H9 (cell line): Measurements from ENCODE around the gene PRR23C. TPM values are rescaled to one million over a fixed set of nuclear protein-coding genes. Genes with fewer than 3 reads are reported as not detected.

Source experiments
- DNase-seq: peaks from one replicate; pipeline ENCODE4 v3.0.0-alpha.2; 2017
- H2AFZ ChIP-seq: one replicate; pipeline ENCODE4 v1.6.1; 2013; ENCODE audit warnings: mild to moderate bottlenecking, low read length, control low read depth, moderate library complexity
- H2AK5ac ChIP-seq: 2 replicates; pipeline ENCODE4 v1.6.1; 2013; ENCODE audit warnings: low read length, control low read depth, mixed read lengths; ENCODE audit not compliant: insufficient read length
- H2BK120ac ChIP-seq: one replicate; pipeline ENCODE4 v1.6.1; 2013; ENCODE audit warnings: low read depth, mild to moderate bottlenecking, low read length, control low read depth, inconsistent platforms; ENCODE audit not compliant: poor library complexity, severe bottlenecking
- H2BK12ac ChIP-seq: 2 replicates; pipeline ENCODE4 v1.6.1; 2013; ENCODE audit warnings: low read length, control low read depth, mixed read lengths, low read depth; ENCODE audit not compliant: insufficient read length
- H2BK15ac ChIP-seq: 2 replicates; pipeline ENCODE4 v1.6.1; 2013; ENCODE audit warnings: low read depth, low read length, control low read depth
- H2BK20ac ChIP-seq: one replicate; pipeline ENCODE4 v1.6.1; 2013; ENCODE audit warnings: low read depth, mild to moderate bottlenecking, low read length, control low read depth, inconsistent platforms; ENCODE audit not compliant: poor library complexity, severe bottlenecking
- H2BK5ac ChIP-seq: 2 replicates; pipeline ENCODE4 v1.6.1; 2013; ENCODE audit warnings: low read length, control low read depth, mixed read lengths; ENCODE audit not compliant: insufficient read length
- H3K14ac ChIP-seq: 2 replicates; pipeline ENCODE4 v1.6.1; 2013; ENCODE audit warnings: low read length, control low read depth; ENCODE audit not compliant: insufficient read depth
- H3K18ac ChIP-seq: 2 replicates; pipeline ENCODE4 v1.6.1; 2013; ENCODE audit warnings: low read depth, mild to moderate bottlenecking, mixed read lengths, low read length, control low read depth; ENCODE audit not compliant: insufficient read length
- H3K23ac ChIP-seq: 2 replicates; pipeline ENCODE4 v1.6.1; 2013; ENCODE audit warnings: low read length, control low read depth, mixed read lengths, low read depth; ENCODE audit not compliant: insufficient read length
- H3K23me2 ChIP-seq: 2 replicates; pipeline ENCODE4 v1.6.1; 2013; ENCODE audit warnings: low read depth, mild to moderate bottlenecking, mixed read lengths, low read length, control low read depth; ENCODE audit not compliant: insufficient read length, poor library complexity, severe bottlenecking
- H3K27ac ChIP-seq: 2 replicates; pipeline ENCODE4 v1.5.1; 2013; ENCODE audit warnings: low read length, control low read depth, mixed read lengths, low read depth; ENCODE audit not compliant: insufficient read length
- H3K27me3 ChIP-seq: 2 replicates; pipeline ENCODE4 v1.6.1; 2013; ENCODE audit warnings: low read length, control low read depth, inconsistent platforms; ENCODE audit not compliant: insufficient read depth
- H3K4ac ChIP-seq: 2 replicates; pipeline ENCODE4 v1.6.1; 2013; ENCODE audit warnings: low read depth, mild to moderate bottlenecking, control low read depth, inconsistent platforms, low read length, moderate library complexity
- H3K4me1 ChIP-seq: 2 replicates; pipeline ENCODE4 v1.6.1; 2013; ENCODE audit warnings: low read length, control low read depth, inconsistent platforms; ENCODE audit not compliant: insufficient read depth
- H3K4me2 ChIP-seq: 2 replicates; pipeline ENCODE4 v1.6.1; 2013; ENCODE audit warnings: low read length, control low read depth, mixed read lengths; ENCODE audit not compliant: insufficient read length, insufficient read depth
- H3K56ac ChIP-seq: 2 replicates; pipeline ENCODE4 v1.6.1; 2013; ENCODE audit warnings: low read depth, mild to moderate bottlenecking, mixed read lengths, low read length, control low read depth; ENCODE audit not compliant: insufficient read length
- H3K79me1 ChIP-seq: 2 replicates; pipeline ENCODE4 v1.6.1; 2013; ENCODE audit warnings: low read depth, mild to moderate bottlenecking, moderate library complexity, low read length, control low read depth, inconsistent platforms; ENCODE audit not compliant: insufficient read depth, poor library complexity, severe bottlenecking
- H3K79me2 ChIP-seq: 2 replicates; pipeline ENCODE4 v1.6.1; 2013; ENCODE audit warnings: low read length, control low read depth, inconsistent platforms; ENCODE audit not compliant: insufficient read depth
- H3K9ac ChIP-seq: 2 replicates; pipeline ENCODE4 v1.6.1; 2013; ENCODE audit warnings: low read length, control low read depth, mixed read lengths; ENCODE audit not compliant: insufficient read length; ENCODE audit errors: extremely low read depth
- H3K9me3 ChIP-seq: one replicate; pipeline ENCODE4 v1.6.1; 2013; ENCODE audit warnings: low read depth, low read length, inconsistent platforms; ENCODE audit not compliant: control insufficient read depth
- H3T11ph ChIP-seq: one replicate; pipeline ENCODE4 v1.6.1; 2013; ENCODE audit warnings: mild to moderate bottlenecking, low read length, control low read depth, inconsistent platforms
- H4K20me1 ChIP-seq: one replicate; pipeline ENCODE4 v1.6.1; 2013; ENCODE audit not compliant: control insufficient read depth, insufficient read length, insufficient read depth
- H4K5ac ChIP-seq: 2 replicates; pipeline ENCODE4 v1.6.1; 2013; ENCODE audit warnings: low read depth, mild to moderate bottlenecking, mixed read lengths, low read length, control low read depth; ENCODE audit not compliant: insufficient read length
- H4K8ac ChIP-seq: replicated peaks from 2 replicates; pipeline ENCODE4 v1.6.1; 2013; ENCODE audit warnings: low read length, control low read depth, mixed read lengths, low read depth; ENCODE audit not compliant: insufficient read length
- H4K91ac ChIP-seq: 2 replicates; pipeline ENCODE4 v1.6.1; 2013; ENCODE audit warnings: low read depth, mild to moderate bottlenecking, moderate library complexity, mixed read lengths, low read length, control low read depth; ENCODE audit not compliant: insufficient read length
- H3K27ac Mint-ChIP-seq, 3 experiments: 2 replicates in 2 of 3; 3 replicates in 1 of 3; pipeline ENCODE4 v1.8.0; 2020 to 2021; ENCODE audit warnings: mixed read lengths in 3 of 3, mild to moderate bottlenecking in 1 of 3, moderate library complexity in 1 of 3
- H3K27me3 Mint-ChIP-seq: 2 replicates; pipeline ENCODE4 v1.8.0; 2021; ENCODE audit warnings: low read depth, mild to moderate bottlenecking, moderate library complexity, mixed read lengths
- H3K36me3 Mint-ChIP-seq, 3 experiments: 2 replicates in 2 of 3; 3 replicates in 1 of 3; pipeline ENCODE4 v1.8.0; 2020 to 2021; ENCODE audit warnings: low read depth in 3 of 3, mixed read lengths in 3 of 3; ENCODE audit not compliant: insufficient read depth in 1 of 3
- H3K4me1 Mint-ChIP-seq, 2 experiments: 2 replicates each; pipeline ENCODE4 v1.8.0; 2020; ENCODE audit warnings: mixed read lengths in 2 of 2
- H3K4me3 Mint-ChIP-seq, 2 experiments: 2 replicates in 1 of 2; 3 replicates in 1 of 2; pipeline ENCODE4 v1.8.0; 2020 to 2021; ENCODE audit warnings: mild to moderate bottlenecking in 2 of 2, mixed read lengths in 2 of 2, moderate library complexity in 1 of 2
- H3K9me3 Mint-ChIP-seq, 2 experiments: 2 replicates in 1 of 2; 3 replicates in 1 of 2; pipeline ENCODE4 v1.8.0; 2020; ENCODE audit warnings: mild to moderate bottlenecking in 2 of 2, mixed read lengths in 2 of 2, moderate library complexity in 1 of 2
- whole genome bisulfite sequencing: extraction: QIAGEN DNeasy Blood & Tissue Kit; methylation state at CpG from one replicate; pipeline ENCODE4 v1.1.7; 2013; ENCODE audit warnings: missing lambda C conversion rate, low lambda C conversion rate, mixed read lengths; ENCODE audit not compliant: insufficient read length; ENCODE audit errors: extremely low coverage; 5-methylcytosine and 5-hydroxymethylcytosine counted together
- total RNA-seq: library from RNA; stranded (reverse); gene quantifications from 2 replicates; pipeline ENCODE4 v1.2.1, GENCODE V29; 2021
- TF ChIP-seq, protein P1 (sequence below): fragments of 200-600 bp; sonication (generic); conservative IDR thresholded peaks from 3 replicates; pipeline ENCODE4 v1.8.0; 2021; ENCODE audit warnings: antibody characterized with exemption, mild to moderate bottlenecking

Gene PRR23C
- total RNA-seq, 1 experiment from 2014 or later: not detected

DNA sequence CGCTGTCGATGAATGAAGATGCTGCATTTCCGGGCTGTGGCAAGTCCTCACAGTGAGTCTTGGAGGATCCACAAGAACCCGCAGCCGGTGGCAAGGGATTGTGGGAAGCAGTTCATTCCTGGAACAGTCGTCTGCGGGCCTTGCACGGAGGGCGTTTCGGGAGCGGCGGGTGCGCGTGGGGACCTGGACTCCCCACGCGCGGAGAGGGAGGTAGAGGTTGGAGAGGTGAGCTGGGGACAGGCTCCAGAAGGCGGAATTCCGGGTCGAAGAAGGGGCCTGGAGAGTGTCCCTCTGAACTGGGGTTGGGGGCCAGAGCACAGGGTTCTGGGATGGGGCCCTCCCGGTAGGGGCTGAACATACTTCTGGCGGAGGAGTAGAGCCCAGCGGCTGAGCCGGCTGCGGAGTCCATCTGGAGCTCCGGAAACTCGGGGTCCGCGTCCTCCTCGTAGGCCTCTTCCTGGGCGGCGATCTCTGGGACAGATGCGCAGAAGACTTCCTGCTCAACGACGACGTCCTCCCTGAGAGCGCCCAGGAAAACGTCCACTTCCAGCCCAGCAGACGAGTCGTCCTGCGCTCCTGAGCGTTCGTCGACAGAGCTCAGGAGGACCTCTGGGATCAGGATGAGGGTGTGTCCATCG is 39.2 kb downstream of the PRR23C start:
- no peaks in the 10 kb centered on the region for H3K79me1 ChIP-seq
- TF ChIP-seq, protein P1, sequence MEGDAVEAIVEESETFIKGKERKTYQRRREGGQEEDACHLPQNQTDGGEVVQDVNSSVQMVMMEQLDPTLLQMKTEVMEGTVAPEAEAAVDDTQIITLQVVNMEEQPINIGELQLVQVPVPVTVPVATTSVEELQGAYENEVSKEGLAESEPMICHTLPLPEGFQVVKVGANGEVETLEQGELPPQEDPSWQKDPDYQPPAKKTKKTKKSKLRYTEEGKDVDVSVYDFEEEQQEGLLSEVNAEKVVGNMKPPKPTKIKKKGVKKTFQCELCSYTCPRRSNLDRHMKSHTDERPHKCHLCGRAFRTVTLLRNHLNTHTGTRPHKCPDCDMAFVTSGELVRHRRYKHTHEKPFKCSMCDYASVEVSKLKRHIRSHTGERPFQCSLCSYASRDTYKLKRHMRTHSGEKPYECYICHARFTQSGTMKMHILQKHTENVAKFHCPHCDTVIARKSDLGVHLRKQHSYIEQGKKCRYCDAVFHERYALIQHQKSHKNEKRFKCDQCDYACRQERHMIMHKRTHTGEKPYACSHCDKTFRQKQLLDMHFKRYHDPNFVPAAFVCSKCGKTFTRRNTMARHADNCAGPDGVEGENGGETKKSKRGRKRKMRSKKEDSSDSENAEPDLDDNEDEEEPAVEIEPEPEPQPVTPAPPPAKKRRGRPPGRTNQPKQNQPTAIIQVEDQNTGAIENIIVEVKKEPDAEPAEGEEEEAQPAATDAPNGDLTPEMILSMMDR: no peak
- H3K9me3 Mint-ChIP-seq: peaks cover 24 to 28% of the 10 kb centered on the region in 2 experiments
- H3K4me3 Mint-ChIP-seq: no peak overlapping the region
- H4K91ac ChIP-seq: no peak overlapping the region
- H2BK12ac ChIP-seq: no peak overlapping the region
- no peak overlapping the region for H3K14ac ChIP-seq
- no peak overlapping the region for H2AFZ ChIP-seq
- no peak overlapping the region for H2BK15ac ChIP-seq
- no peaks in the 10 kb centered on the region for H3K27me3 ChIP-seq
- no peak overlapping the region for H2BK120ac ChIP-seq
- H3K4me1 Mint-ChIP-seq: no peaks in the 10 kb centered on the region
- H2AK5ac ChIP-seq: no peak overlapping the region
- no peak overlapping the region for H3K56ac ChIP-seq
- H3K18ac ChIP-seq: no peak overlapping the region
- no peak for DNase-seq
- no peak overlapping the region for H2BK5ac ChIP-seq
- no peak overlapping the region for H3K9ac ChIP-seq
- WGBS: no CpG with 5 or more reads among the region's 45 CpGs
- no peak overlapping the region for H4K8ac ChIP-seq
- no peak overlapping the region for H3K27ac Mint-ChIP-seq
- H3T11ph ChIP-seq: no peak overlapping the region
- no peaks in the 10 kb centered on the region for H3K4me1 ChIP-seq
- no peaks in the 10 kb centered on the region; the same call in none of the 2 replicates for H3K27me3 Mint-ChIP-seq
- H3K36me3 Mint-ChIP-seq: no peaks in the 10 kb centered on the region; a peak in 2 of 7 replicates
- no peak overlapping the region for H3K4me2 ChIP-seq
- H3K9me3 ChIP-seq: no peaks in the 10 kb centered on the region
- no peaks in the 10 kb centered on the region for H4K20me1 ChIP-seq
- H3K4ac ChIP-seq: no peak overlapping the region
- no peak overlapping the region for H3K23ac ChIP-seq
- no peak overlapping the region for H2BK20ac ChIP-seq
- no peaks in the 10 kb centered on the region for H3K79me2 ChIP-seq
- H3K23me2 ChIP-seq: no peaks in the 10 kb centered on the region
- H4K5ac ChIP-seq: no peak overlapping the region
- no peak overlapping the region for H3K27ac ChIP-seq
